ENCODE results near the gene TOMM34.

TOMM34 gene, protein sequence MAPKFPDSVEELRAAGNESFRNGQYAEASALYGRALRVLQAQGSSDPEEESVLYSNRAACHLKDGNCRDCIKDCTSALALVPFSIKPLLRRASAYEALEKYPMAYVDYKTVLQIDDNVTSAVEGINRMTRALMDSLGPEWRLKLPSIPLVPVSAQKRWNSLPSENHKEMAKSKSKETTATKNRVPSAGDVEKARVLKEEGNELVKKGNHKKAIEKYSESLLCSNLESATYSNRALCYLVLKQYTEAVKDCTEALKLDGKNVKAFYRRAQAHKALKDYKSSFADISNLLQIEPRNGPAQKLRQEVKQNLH

DNA sequence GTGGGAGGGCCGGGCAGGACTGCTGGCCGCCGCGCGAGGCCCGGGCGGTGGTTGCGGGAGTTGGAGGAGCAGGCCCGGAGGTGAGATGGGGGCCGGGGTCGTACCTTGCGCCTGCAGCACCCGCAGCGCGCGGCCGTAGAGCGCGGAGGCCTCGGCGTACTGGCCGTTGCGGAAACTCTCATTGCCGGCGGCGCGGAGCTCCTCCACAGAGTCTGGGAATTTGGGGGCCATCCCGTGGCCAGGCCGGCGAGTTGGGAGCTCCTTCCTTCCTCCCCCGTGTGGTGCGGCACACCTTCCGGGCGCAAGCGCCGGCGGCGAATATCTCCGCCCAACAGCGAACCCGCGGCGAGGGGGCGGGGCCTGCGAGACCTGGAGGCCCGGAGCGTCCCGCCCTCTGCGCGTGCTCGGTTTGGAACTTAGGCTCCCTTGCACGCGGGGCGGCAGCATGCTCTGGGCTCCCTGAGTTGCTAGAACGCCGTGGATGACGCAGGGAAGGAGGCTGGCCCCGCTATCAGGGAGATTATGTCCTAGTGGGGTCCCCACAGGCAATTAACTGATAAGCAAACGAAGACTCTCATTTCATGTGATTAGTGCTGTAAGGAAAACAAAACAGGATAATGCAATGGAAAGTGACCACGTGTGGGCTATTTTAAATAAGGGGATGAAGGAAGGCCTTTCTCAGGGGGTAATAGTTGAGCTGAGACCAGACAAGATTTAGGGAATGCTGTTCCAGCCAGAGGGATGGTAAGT lies at the start of gene TOMM34:
Gene TOMM34, minus strand, starts transcription at position 295 of the 750 bp plus-strand sequence. Its CDS starts 64 bp downstream, at position 231.
- Histone ChIP-seq H3K27ac (peak within 1 kb of the TSS; percentile 83), H3K4me1 (peaks cover 42% of the 10 kb centered on the region)
- no peak for TF ChIP-seq Cebpa-rat (IDR thresholded peaks at IDR 0.05)

DNA sequence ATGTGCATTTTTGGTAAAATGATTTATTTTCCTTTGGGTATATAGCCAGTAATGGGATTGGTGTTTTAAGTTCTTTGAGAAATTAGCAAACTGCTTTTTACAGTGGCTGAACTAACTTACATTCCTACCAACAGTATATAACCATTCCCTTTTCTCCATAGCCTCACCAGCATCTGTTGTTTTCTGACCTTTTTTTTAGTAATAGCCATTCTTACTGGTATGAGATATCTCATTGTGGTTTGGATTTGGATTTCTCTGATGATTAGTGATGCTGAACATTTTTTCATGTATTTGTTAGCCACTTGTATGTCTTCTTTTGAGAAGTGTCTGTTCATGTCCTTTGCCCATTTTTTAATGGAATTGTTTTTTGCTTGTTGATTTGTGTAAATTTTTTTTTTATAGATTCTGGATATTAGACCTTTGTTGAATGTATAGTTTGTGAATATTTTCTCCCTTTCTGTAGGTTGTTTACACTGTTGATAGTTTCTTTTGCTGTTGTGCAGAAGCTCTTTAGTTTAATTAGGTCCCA lies 48.4 kb upstream of the TOMM34 start:
- no peak overlapping the region for H3K27ac ChIP-seq
- H3K4me3 ChIP-seq = no peak overlapping the region
- H4K20me1 ChIP-seq = peaks cover 23% of the 10 kb centered on the region; the same call in 1 of the 2 replicates
- peaks cover 4% of the 10 kb centered on the region; the same call in 1 of the 2 replicates for H3K9me3 ChIP-seq
- H3K36me3 ChIP-seq = peaks cover 67% of the 10 kb centered on the region
- H3K9ac ChIP-seq = no peak overlapping the region
- no peak for TF ChIP-seq Cebpa-rat (IDR thresholded peaks at IDR 0.05)
- no peaks in the 10 kb centered on the region for H3K27me3 ChIP-seq
- H3K4me1 ChIP-seq = no peaks in the 10 kb centered on the region
- H3K4me2 ChIP-seq = no peak overlapping the region

More for the DNA sequence above, at the start of gene TOMM34:
- Histone ChIP-seq H3K36me3 (peaks cover 32% of the 10 kb centered on the region), H3K4me3 (peak within 1 kb of the TSS; percentile 87), H4K20me1 (peaks cover 34% of the 10 kb centered on the region), H3K9me3 (no peaks in the 10 kb centered on the region), H3K27me3 (no peaks in the 10 kb centered on the region), H3K4me2 (peak within 1 kb of the TSS; percentile 95), H3K9ac (peak within 1 kb of the TSS; percentile 84)

DNA sequence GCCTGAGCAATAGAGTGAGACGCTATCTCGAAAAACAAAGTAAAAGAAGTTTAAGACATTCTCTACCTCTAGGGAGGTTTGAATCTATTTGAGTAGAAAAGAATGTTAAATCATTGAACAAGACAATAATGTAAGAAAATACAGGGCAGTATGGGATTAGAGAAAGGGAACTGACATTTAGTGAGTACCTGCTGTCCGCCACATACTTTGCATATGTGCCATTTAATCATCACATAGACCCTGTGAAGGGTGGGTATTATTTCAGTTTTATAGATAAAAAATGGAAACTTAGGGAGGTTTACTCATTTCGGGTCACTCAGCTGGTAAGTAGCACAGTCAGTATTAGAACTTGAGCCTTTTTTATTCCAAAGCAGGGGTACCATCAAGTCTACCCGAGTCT lies 37.5 kb upstream of the TOMM34 start:
- no peaks in the 10 kb centered on the region for H3K4me1 ChIP-seq
- no peak overlapping the region for H3K4me3 ChIP-seq
- H3K36me3 ChIP-seq = peaks cover 77% of the 10 kb centered on the region
- H3K9me3 ChIP-seq = no peaks in the 10 kb centered on the region
- no peaks in the 10 kb centered on the region for H3K27me3 ChIP-seq
- H4K20me1 ChIP-seq = peaks cover 1% of the 10 kb centered on the region; the same call in 1 of the 2 replicates
- no peak overlapping the region for H3K9ac ChIP-seq
- no peak overlapping the region for H3K4me2 ChIP-seq
- H3K27ac ChIP-seq = no peak overlapping the region
- TF ChIP-seq Cebpa-rat (IDR thresholded peaks at IDR 0.05) = no peak

- Histone ChIP-seq H3K27me3 (no peaks in the 10 kb centered on the region), H3K9me3 (no peaks in the 10 kb centered on the region), H3K9ac (no peak overlapping the region), H4K20me1 (peaks cover 6% of the 10 kb centered on the region; the same call in 1 of the 2 replicates), H3K27ac (no peak overlapping the region), H3K36me3 (peaks cover 79% of the 10 kb centered on the region), H3K4me3 (no peak overlapping the region), H3K4me2 (no peak overlapping the region), H3K4me1 (no peaks in the 10 kb centered on the region)
- no peak for TF ChIP-seq Cebpa-rat (IDR thresholded peaks at IDR 0.05)
Measured at GRCh38 chr20:44997171-44997570, 37.0 kb upstream of the TOMM34 start.

DNA sequence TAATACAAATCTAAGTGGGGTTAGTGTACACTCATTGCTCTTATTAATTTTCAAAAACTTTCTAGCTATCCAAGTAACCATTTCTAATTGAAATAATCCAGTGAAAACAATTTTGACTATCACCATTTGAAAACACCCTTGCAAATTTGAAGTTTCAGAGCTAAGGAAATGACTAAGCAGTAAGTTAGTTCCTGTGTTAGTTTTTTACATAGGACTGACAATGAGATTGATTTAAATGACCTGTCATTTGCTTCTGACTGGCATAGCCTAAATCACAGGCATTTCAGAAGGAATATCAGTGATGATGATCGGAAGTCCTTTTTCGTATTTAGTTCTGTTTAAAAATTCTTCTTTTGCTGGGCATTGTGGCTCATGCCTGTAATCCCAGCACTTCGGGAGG lies 33.1 kb upstream of the TOMM34 start:
- peaks cover 11% of the 10 kb centered on the region for H3K4me1 ChIP-seq
- H3K27ac ChIP-seq = no peak overlapping the region
- TF ChIP-seq Cebpa-rat (IDR thresholded peaks at IDR 0.05) = no peak
- H3K36me3 ChIP-seq = peaks cover 61% of the 10 kb centered on the region
- peaks cover 17% of the 10 kb centered on the region; the same call in 1 of the 2 replicates for H4K20me1 ChIP-seq
- no peak overlapping the region for H3K9ac ChIP-seq
- H3K27me3 ChIP-seq = no peaks in the 10 kb centered on the region
- H3K9me3 ChIP-seq = no peaks in the 10 kb centered on the region
- no peak overlapping the region for H3K4me3 ChIP-seq
- H3K4me2 ChIP-seq = no peak overlapping the region

DNA sequence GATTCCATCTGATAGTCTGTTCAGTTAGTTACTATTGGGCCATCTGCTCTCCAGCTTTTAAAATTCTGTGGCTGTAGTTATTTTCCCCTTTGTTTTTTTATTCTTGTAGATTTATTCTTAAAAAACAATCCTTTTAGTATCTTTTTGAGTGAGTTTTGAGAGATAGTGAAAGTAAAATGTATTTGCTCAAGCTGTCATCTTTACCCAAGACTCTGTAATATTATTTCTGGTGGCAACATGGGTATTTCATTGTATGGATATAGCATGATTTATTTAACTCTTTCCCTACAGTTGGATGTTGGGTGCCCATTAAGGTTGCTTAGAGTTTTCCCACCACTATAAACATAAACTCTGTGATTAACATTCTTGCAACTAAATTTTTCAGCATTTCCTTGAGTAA lies 30.8 kb upstream of the TOMM34 start:
- H3K9me3 ChIP-seq = no peaks in the 10 kb centered on the region
- H3K4me2 ChIP-seq = peak overlapping the region; percentile 16; the same call in 1 of the 2 replicates
- no peak for TF ChIP-seq Cebpa-rat (IDR thresholded peaks at IDR 0.05)
- peaks cover 59% of the 10 kb centered on the region for H3K36me3 ChIP-seq
- peaks cover 11% of the 10 kb centered on the region for H3K4me1 ChIP-seq
- H4K20me1 ChIP-seq = peaks cover 17% of the 10 kb centered on the region; the same call in 1 of the 2 replicates
- H3K9ac ChIP-seq = no peak overlapping the region
- no peak overlapping the region for H3K4me3 ChIP-seq
- no peaks in the 10 kb centered on the region for H3K27me3 ChIP-seq
- H3K27ac ChIP-seq = no peak overlapping the region

DNA sequence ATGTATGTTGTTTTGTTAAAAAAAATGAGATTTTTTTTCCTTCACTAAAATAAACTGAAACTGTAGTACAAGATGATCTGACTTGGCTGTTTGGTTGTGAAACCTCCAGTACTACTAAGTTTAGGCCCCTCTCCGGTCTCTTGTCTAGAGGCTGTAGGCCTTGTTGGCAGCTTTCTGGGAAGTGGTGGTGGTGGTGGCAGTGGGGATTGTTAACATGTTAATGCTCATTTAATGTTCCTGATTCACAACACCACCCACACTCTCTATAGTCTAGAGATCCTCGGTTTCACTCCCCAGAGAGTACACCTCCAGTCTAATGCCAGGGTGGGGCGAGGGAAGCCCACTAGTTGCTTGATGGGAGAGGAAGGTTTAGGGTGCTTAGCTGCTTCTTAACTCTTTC lies 30.2 kb upstream of the TOMM34 start:
- H3K9me3 ChIP-seq = no peaks in the 10 kb centered on the region
- H3K27me3 ChIP-seq = no peaks in the 10 kb centered on the region
- H3K4me2 ChIP-seq = peak overlapping the region; percentile 16; the same call in 1 of the 2 replicates
- peaks cover 11% of the 10 kb centered on the region for H3K4me1 ChIP-seq
- H3K9ac ChIP-seq = no peak overlapping the region
- peaks cover 17% of the 10 kb centered on the region; the same call in 1 of the 2 replicates for H4K20me1 ChIP-seq
- H3K27ac ChIP-seq = no peak overlapping the region
- no peak overlapping the region for H3K4me3 ChIP-seq
- no peak for TF ChIP-seq Cebpa-rat (IDR thresholded peaks at IDR 0.05)
- H3K36me3 ChIP-seq = peaks cover 59% of the 10 kb centered on the region

DNA sequence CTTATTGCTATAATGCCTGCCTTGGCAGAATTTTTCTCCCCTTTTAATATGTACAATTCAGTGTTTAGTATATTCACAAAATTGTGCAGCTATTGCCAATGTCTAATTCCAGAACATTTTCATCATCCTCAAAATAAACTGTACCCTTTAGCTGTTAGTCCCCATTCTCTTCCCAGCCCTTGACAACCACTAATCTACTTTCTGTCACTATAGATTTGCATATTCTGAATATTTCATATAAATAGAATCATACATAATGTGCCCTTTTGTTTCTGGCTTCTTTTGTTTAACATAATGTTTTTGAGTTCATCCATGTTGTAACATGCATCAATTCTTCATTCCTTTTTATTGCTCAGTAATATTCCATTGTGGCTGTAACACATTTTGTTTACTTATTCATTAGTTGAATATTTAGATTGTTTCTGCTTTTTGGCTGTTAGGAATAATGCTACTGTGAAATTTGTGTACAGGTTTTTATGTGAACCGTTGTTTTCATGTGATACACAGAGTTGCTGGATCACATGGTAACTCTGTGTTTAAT lies 28.5 kb upstream of the TOMM34 start:
- H3K4me1 ChIP-seq = peaks cover 20% of the 10 kb centered on the region
- no peak overlapping the region for H3K27ac ChIP-seq
- no peaks in the 10 kb centered on the region for H3K27me3 ChIP-seq

DNA sequence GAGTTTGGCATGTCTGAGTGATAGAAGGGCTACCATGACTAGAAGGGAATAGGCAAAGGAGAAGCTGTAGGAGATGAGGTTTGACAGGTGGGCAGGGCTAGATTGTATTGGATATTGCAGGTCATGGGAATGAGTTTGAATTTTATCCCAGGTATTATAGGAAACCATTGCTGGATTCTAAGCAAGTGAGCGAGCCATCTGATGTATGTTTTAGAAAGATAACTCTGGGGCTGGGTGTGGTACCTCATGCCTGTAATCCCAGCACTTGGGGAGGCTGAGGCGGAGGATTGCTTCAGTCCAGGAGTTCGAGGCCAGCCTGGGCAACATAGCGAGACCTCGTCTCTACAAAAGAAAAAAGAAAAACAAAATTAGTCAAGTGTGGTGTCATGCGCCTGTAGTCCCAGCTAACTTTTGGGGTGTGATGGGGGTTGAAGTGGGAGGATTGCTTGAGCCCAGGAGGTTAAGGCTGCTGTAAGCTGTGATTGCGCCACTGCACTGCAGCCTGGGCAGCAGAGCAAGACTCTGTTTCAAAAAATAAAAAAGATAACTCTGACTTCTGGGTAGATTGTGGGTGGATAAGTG lies 23.0 kb upstream of the TOMM34 start:
- Histone ChIP-seq H3K4me1 (peaks cover 37% of the 10 kb centered on the region), H3K4me3 (no peak overlapping the region), H3K9ac (no peak overlapping the region), H3K4me2 (no peak overlapping the region), H3K27me3 (no peaks in the 10 kb centered on the region), H3K27ac (no peak overlapping the region), H4K20me1 (no peaks in the 10 kb centered on the region), H3K36me3 (peaks cover 76% of the 10 kb centered on the region), H3K9me3 (no peaks in the 10 kb centered on the region)
- no peak for TF ChIP-seq Cebpa-rat (IDR thresholded peaks at IDR 0.05)

More for the DNA sequence above, 28.5 kb upstream of the TOMM34 start:
- TF ChIP-seq Cebpa-rat (IDR thresholded peaks at IDR 0.05) = no peak
- H3K9me3 ChIP-seq = no peaks in the 10 kb centered on the region
- no peak overlapping the region for H3K4me3 ChIP-seq
- H3K4me2 ChIP-seq = no peak overlapping the region
- H3K9ac ChIP-seq = no peak overlapping the region
- H3K36me3 ChIP-seq = peaks cover 67% of the 10 kb centered on the region
- peaks cover 17% of the 10 kb centered on the region; the same call in 1 of the 2 replicates for H4K20me1 ChIP-seq
